ENCODE data around the gene CACNB1. TPM values are rescaled to one million over a fixed set of nuclear protein-coding genes. Genes with fewer than 3 reads are reported as not detected.

CACNB1 gene
- total and polyA plus RNA-seq, 2 donors (not counting 1 experiment from before 2014, with no cell fraction given) = 3.8 to 12.4 TPM

DNA sequence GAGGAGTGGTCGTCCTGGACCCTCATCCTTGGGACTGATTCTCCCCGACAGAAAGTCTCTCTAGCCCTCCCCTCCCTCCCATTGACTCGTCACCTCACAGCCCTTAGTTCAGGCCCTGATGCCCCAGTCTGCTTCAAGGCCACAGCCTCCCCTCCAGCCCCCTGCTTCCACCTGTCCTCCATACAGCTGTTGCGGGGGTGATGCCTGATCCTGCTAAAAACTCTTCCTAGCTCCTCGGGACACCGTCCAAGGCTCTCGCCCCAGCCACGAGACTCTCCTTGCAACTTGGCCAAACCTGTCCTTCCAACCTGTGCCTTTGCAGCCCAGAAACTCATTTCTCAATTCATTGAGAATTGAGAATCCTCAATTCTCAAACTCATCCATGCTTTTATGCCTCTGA is 21.4 kb upstream of the CACNB1 start:
- WGBS (ENCODE audit: insufficient coverage) = 92% methylated on average over 6 of the region's 8 CpGs
- Histone ChIP-seq H3K4me2 (replicated peaks; ENCODE audit: low read depth, low read length, poor library complexity, severe bottlenecking) (no peak overlapping the region), H4K20me1 (ENCODE audit: control insufficient read depth, insufficient read depth, low read length, poor library complexity, severe bottlenecking) (no peaks in the 10 kb centered on the region), H3K9me3 (ENCODE audit: control extremely low read depth in 1 of 3, control insufficient read depth in 2 of 3, insufficient read depth in 1 of 3, low read length in 2 of 3) (no peaks in the 10 kb centered on the region), H3K27ac (ENCODE audit: low read length in 2 of 2) (no peak overlapping the region), H2AFZ (ENCODE audit: insufficient read depth, low read depth, low read length, poor library complexity, severe bottlenecking) (no peak overlapping the region), H3K36me3 (replicated peaks in 1 of 2; ENCODE audit: control extremely low read depth in 1 of 2, control insufficient read depth in 1 of 2, extremely low read depth in 1 of 2, insufficient read depth in 2 of 2, low read length in 1 of 2) (no peaks in the 10 kb centered on the region), H3K4me1 (ENCODE audit: control insufficient read depth in 2 of 2, insufficient read depth in 2 of 2, low read length in 2 of 2) (no peaks in the 10 kb centered on the region), H3K9ac (ENCODE audit: low read length) (no peak overlapping the region), H3K27me3 (replicated peaks in 1 of 4; ENCODE audit: control extremely low read depth in 1 of 4, control insufficient read depth in 3 of 4, insufficient read depth in 4 of 4, low read length in 3 of 4) (peaks cover 0 to 10% (median 2%) of the 10 kb centered on the region in 4 experiments), H3K4me3 (ENCODE audit: control extremely low read depth in 1 of 5, extremely low read depth in 1 of 5, insufficient read depth in 1 of 5, low read depth in 2 of 5, low read length in 4 of 5) (no peak overlapping the region), H3K79me2 (ENCODE audit: control insufficient read depth, insufficient read depth, low read length) (no peaks in the 10 kb centered on the region)
- ChIA-PET POLR2A (no interaction called here), CTCF (interaction anchor here (1.7 kb wide), 1 partner anchor 12 kb away, joined by 5 read pairs; no protein-coding TSS in a partner anchor)
- intact Hi-C loops (cut with micrococcal nuclease) = no loop called here
- DNase-seq (no peak), ATAC-seq (ENCODE audit: low read depth) (no peak)
- TF ChIP-seq, protein P1, sequence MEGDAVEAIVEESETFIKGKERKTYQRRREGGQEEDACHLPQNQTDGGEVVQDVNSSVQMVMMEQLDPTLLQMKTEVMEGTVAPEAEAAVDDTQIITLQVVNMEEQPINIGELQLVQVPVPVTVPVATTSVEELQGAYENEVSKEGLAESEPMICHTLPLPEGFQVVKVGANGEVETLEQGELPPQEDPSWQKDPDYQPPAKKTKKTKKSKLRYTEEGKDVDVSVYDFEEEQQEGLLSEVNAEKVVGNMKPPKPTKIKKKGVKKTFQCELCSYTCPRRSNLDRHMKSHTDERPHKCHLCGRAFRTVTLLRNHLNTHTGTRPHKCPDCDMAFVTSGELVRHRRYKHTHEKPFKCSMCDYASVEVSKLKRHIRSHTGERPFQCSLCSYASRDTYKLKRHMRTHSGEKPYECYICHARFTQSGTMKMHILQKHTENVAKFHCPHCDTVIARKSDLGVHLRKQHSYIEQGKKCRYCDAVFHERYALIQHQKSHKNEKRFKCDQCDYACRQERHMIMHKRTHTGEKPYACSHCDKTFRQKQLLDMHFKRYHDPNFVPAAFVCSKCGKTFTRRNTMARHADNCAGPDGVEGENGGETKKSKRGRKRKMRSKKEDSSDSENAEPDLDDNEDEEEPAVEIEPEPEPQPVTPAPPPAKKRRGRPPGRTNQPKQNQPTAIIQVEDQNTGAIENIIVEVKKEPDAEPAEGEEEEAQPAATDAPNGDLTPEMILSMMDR (IDR thresholded peaks at IDR 0.05) = no peak
- TF ChIP-seq EZH2 (IDR thresholded peaks at IDR 0.05; ENCODE audit: borderline replicate concordance, insufficient read depth, low read depth, low read length, poor library complexity, severe bottlenecking) = no peak
- peaks cover 3% of the 10 kb centered on the region for H3K4me1 Mint-ChIP-seq
- H3K4me3 Mint-ChIP-seq = no peak overlapping the region
- H3K27me3 Mint-ChIP-seq = peaks cover 32% of the 10 kb centered on the region
- no peaks in the 10 kb centered on the region for H3K9me3 Mint-ChIP-seq (ENCODE audit: insufficient read depth)
- no peak overlapping the region for H3K27ac Mint-ChIP-seq

DNA sequence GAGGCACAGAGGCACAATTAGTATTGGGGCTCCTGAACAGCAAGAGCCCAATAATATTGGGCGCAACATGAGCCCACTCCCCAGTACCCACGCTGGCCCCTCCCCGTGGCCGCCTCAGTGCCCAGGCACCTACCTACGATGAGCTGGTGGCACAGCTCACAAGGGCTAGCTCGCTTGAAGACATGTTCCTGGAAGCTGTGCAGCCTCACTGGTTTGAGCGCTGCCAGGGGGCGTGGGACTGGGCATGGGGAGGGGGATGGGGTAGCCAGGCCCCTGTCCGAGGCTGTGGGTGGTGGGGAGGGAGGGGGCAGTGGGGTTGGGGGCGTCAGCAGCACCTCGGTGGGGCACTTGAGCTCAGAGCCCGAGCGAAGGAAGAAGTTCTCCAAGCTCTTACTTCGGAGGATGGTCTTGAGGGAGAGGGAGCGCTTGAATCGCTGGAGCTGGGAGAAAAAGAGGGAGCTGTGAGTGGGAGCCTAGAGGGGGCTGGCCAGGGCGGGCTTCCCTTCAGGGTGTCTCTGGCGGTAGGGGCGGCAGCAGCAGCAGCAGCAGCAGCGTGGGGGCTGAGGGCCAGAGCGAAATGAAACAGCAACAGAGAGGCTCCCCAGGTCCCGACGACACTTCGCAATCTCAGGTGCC is 20.4 kb upstream of the CACNB1 start:
- ChIA-PET POLR2A (no interaction called here), CTCF (interaction anchor here (0.7 to 1.7 kb wide), 2 partner anchors 11 to 13 kb away, joined by 3 to 5 read pairs; no protein-coding TSS in a partner anchor)
- Histone ChIP-seq H3K36me3 (replicated peaks in 1 of 2; ENCODE audit: control extremely low read depth in 1 of 2, control insufficient read depth in 1 of 2, extremely low read depth in 1 of 2, insufficient read depth in 2 of 2, low read length in 1 of 2) (no peaks in the 10 kb centered on the region), H3K4me2 (replicated peaks; ENCODE audit: low read depth, low read length, poor library complexity, severe bottlenecking) (peak overlapping the region; percentile 42), H2AFZ (ENCODE audit: insufficient read depth, low read depth, low read length, poor library complexity, severe bottlenecking) (peak overlapping the region; percentile 38), H3K9ac (ENCODE audit: low read length) (no peak overlapping the region), H4K20me1 (ENCODE audit: control insufficient read depth, insufficient read depth, low read length, poor library complexity, severe bottlenecking) (no peaks in the 10 kb centered on the region), H3K4me3 (ENCODE audit: control extremely low read depth in 1 of 5, extremely low read depth in 1 of 5, insufficient read depth in 1 of 5, low read depth in 2 of 5, low read length in 4 of 5) (no peak overlapping the region), H3K27me3 (replicated peaks in 1 of 4; ENCODE audit: control extremely low read depth in 1 of 4, control insufficient read depth in 3 of 4, insufficient read depth in 4 of 4, low read length in 3 of 4) (peaks cover 0 to 10% (median 2%) of the 10 kb centered on the region in 4 experiments), H3K79me2 (ENCODE audit: control insufficient read depth, insufficient read depth, low read length) (no peaks in the 10 kb centered on the region), H3K27ac (ENCODE audit: low read length in 2 of 2) (no peak overlapping the region), H3K9me3 (ENCODE audit: control extremely low read depth in 1 of 3, control insufficient read depth in 2 of 3, insufficient read depth in 1 of 3, low read length in 2 of 3) (no peaks in the 10 kb centered on the region), H3K4me1 (ENCODE audit: control insufficient read depth in 2 of 2, insufficient read depth in 2 of 2, low read length in 2 of 2) (no peaks in the 10 kb centered on the region)
- intact Hi-C loops (cut with micrococcal nuclease) = no loop called here
- ATAC-seq (ENCODE audit: low read depth) = no peak
- Mint-ChIP-seq H3K4me3 (no peak overlapping the region), H3K9me3 (ENCODE audit: insufficient read depth) (no peaks in the 10 kb centered on the region), H3K27me3 (peaks cover 27% of the 10 kb centered on the region), H3K4me1 (no peaks in the 10 kb centered on the region), H3K27ac (no peak overlapping the region)
- TF ChIP-seq, protein P1 (IDR thresholded peaks at IDR 0.05) = no peak
- no peak for TF ChIP-seq EZH2 (IDR thresholded peaks at IDR 0.05; ENCODE audit: borderline replicate concordance, insufficient read depth, low read depth, low read length, poor library complexity, severe bottlenecking)
- whole genome bisulfite sequencing (ENCODE audit: insufficient coverage) = 21% methylated on average over 24 of the region's 24 CpGs
- DNase-seq = no peak

All from B cell (primary cell).